Ectodermal cell (in vitro differentiated cells): Measurements from ENCODE around the gene CFAP20DC.
"Not testable (repeated sequence)": the region's sequence is repeated elsewhere in the genome, so short reads cannot be mapped to it uniquely, and the experiment has no call there.

Experiments
- H3K27ac ChIP-seq: 2 replicates; pipeline ENCODE4 v1.7.0; 2013; ENCODE audit warnings: mild to moderate bottlenecking, low read depth, low read length; ENCODE audit not compliant: insufficient read depth, poor library complexity, severe bottlenecking
- H3K27me3 ChIP-seq: 2 replicates; pipeline ENCODE4 v1.7.0; 2013; ENCODE audit warnings: mild to moderate bottlenecking, low read length; ENCODE audit not compliant: insufficient read depth, control insufficient read depth, poor library complexity, severe bottlenecking
- H3K36me3 ChIP-seq: one replicate; pipeline ENCODE4 v1.7.0; 2013; ENCODE audit warnings: low read length; ENCODE audit not compliant: control insufficient read depth, insufficient read depth
- H3K4me1 ChIP-seq: one replicate; pipeline ENCODE4 v1.7.0; 2013; ENCODE audit warnings: low read length; ENCODE audit not compliant: control insufficient read depth, insufficient read depth
- H3K4me3 ChIP-seq: 2 replicates; pipeline ENCODE4 v1.7.0; 2013; ENCODE audit warnings: low read depth, low read length, control low read depth; ENCODE audit not compliant: insufficient read depth
- H3K9me3 ChIP-seq: 2 replicates; pipeline ENCODE4 v1.7.0; 2013; ENCODE audit warnings: mild to moderate bottlenecking, low read length, moderate library complexity; ENCODE audit not compliant: control insufficient read depth
- WGBS, 2 experiments: methylation state at CpG; one replicate each; pipeline ENCODE4 v1.1.7; 2013; ENCODE audit warnings: missing lambda C conversion rate in 2 of 2; 5-methylcytosine and 5-hydroxymethylcytosine counted together

The CFAP20DC gene

GRCh38 chr3:58833491-58833890 is 216.3 kb downstream of the CFAP20DC start:
- Histone ChIP-seq H3K36me3 (no peaks in the 10 kb centered on the region), H3K9me3 (no peaks in the 10 kb centered on the region), H3K27me3 (no peaks in the 10 kb centered on the region), H3K27ac (no peak overlapping the region), H3K4me3 (no peak overlapping the region), H3K4me1 (no peaks in the 10 kb centered on the region)
- 87 to 92% methylated on average over 1 of the region's 1 CpG for WGBS, 2 experiments

DNA sequence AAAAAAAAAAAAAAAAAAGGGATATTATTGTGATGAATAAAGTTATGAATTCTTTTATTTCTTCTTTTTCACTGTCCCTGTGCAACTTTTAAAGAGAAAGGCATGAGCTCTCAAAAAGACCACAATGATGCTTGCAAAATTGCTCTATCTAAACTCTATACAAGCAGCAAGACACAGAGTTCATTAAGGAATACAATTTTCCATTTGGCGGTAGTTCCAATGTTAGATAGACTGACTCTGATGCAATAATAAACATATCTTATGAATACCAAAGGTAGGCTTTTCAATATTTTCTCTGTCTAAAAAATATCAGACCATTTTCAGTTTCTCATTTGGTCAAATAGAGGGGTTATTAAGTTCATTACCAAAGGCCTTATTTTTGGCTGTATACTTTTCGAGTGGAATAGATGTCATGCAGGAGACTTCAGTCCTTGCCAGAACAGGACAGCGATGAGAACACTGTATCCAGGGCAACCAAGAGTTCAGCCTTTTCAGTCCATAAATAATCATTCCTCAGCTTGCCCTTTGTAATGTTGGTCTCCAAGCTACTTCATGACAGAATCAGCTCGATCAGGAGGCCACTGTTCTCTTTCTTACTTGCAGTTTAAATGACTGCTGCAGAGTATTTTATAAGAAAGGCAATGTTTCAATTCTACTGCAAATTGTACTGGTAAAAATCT is 220.4 kb downstream of the CFAP20DC start:
- no peak overlapping the region for H3K27ac ChIP-seq
- no peaks in the 10 kb centered on the region for H3K36me3 ChIP-seq
- no peaks in the 10 kb centered on the region for H3K27me3 ChIP-seq
- WGBS, 2 experiments, result 86 to 92% methylated on average over 3 to 4 of the region's 4 CpGs
- no peaks in the 10 kb centered on the region for H3K9me3 ChIP-seq
- no peaks in the 10 kb centered on the region for H3K4me1 ChIP-seq
- H3K4me3 ChIP-seq, result no peak overlapping the region

- no peaks in the 10 kb centered on the region for H3K36me3 ChIP-seq
- H3K4me1 ChIP-seq, result no peaks in the 10 kb centered on the region
- H3K9me3 ChIP-seq, result no peaks in the 10 kb centered on the region
- H3K27ac ChIP-seq, result no peak overlapping the region
- no peak overlapping the region for H3K4me3 ChIP-seq
- WGBS, 2 experiments, result 73 to 100% methylated on average over 1 of the region's 1 CpG
- no peaks in the 10 kb centered on the region for H3K27me3 ChIP-seq
These were observed 225.0 kb downstream of the CFAP20DC start for GRCh38 chr3:58824777-58825176.

- no peaks in the 10 kb centered on the region for H3K27me3 ChIP-seq
- no peak overlapping the region for H3K27ac ChIP-seq
- H3K36me3 ChIP-seq, result no peaks in the 10 kb centered on the region
- H3K4me3 ChIP-seq, result no peak overlapping the region
- no peaks in the 10 kb centered on the region for H3K4me1 ChIP-seq
- 26 to 37% methylated on average over 7 of the region's 7 CpGs for WGBS, 2 experiments
- H3K9me3 ChIP-seq, result no peaks in the 10 kb centered on the region
These were observed 225.5 kb downstream of the CFAP20DC start for GRCh38 chr3:58824285-58824684.

DNA sequence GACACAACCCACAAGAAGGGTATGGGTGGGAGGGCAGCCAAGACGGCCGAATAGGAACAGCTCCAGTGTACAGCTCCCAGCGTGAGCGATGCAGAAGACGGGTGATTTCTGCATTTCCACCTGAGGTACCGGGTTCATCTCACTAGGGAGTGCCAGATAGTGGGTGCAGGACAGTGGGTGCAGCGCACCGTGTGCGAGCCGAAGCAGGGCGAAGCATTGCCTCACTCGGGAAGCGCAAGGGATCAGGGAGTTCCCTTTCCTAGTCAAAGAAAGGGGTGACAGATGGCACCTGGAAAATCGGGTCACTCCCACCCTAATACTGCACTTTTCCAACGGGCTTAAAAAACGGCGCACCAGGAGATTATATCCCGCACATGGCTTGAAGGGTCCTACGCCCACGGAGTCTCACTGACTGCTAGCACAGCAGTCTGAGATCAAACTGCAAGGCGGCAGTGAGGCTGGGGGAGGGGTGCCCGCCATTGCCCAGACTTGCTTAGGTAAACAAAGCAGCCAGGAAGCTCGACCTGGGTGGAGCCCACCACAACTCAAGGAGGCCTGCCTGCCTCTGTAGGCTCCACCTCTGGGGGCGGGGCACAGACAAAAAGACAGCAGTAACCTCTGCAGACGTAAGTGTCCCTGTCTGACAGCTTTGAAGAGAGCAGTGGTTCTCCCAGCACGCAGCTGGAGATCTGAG is 243.1 kb downstream of the CFAP20DC start:
- not testable (repeated sequence) for H3K27me3 ChIP-seq, H3K27ac ChIP-seq
- WGBS, 2 experiments, result 94 to 95% methylated on average over 25 to 26 of the region's 26 CpGs

GRCh38 chr3:58804914-58805313 is 244.9 kb downstream of the CFAP20DC start:
- no peaks in the 10 kb centered on the region for H3K36me3 ChIP-seq
- H3K9me3 ChIP-seq, result no peaks in the 10 kb centered on the region
- no peaks in the 10 kb centered on the region for H3K27me3 ChIP-seq
- WGBS, 2 experiments, result 97% methylated on average over 2 of the region's 2 CpGs
- H3K27ac ChIP-seq, result no peak overlapping the region
- no peak overlapping the region for H3K4me3 ChIP-seq
- H3K4me1 ChIP-seq, result no peaks in the 10 kb centered on the region

More for the DNA sequence above, 243.1 kb downstream of the CFAP20DC start:
- H3K4me1 ChIP-seq, H3K36me3 ChIP-seq, H3K9me3 ChIP-seq, H3K4me3 ChIP-seq: not testable (repeated sequence)

- no peak overlapping the region for H3K4me3 ChIP-seq
- H3K9me3 ChIP-seq, result no peaks in the 10 kb centered on the region
- H3K4me1 ChIP-seq, result no peaks in the 10 kb centered on the region
- WGBS, 2 experiments, result 89 to 93% methylated on average over 6 of the region's 6 CpGs
- no peak overlapping the region for H3K27ac ChIP-seq
- no peaks in the 10 kb centered on the region for H3K36me3 ChIP-seq
- H3K27me3 ChIP-seq, result no peaks in the 10 kb centered on the region
These were observed 248.3 kb downstream of the CFAP20DC start for GRCh38 chr3:58801541-58801940.

GRCh38 chr3:58800940-58801339 is 248.9 kb downstream of the CFAP20DC start:
- Histone ChIP-seq H3K9me3 (no peaks in the 10 kb centered on the region), H3K27ac (no peak overlapping the region), H3K36me3 (no peaks in the 10 kb centered on the region), H3K27me3 (no peaks in the 10 kb centered on the region), H3K4me3 (no peak overlapping the region), H3K4me1 (no peaks in the 10 kb centered on the region)
- WGBS, 2 experiments, result 90 to 93% methylated on average over 3 of the region's 3 CpGs

- Histone ChIP-seq H3K9me3 (no peaks in the 10 kb centered on the region), H3K4me3 (no peak overlapping the region), H3K27me3 (no peaks in the 10 kb centered on the region), H3K4me1 (no peaks in the 10 kb centered on the region), H3K36me3 (no peaks in the 10 kb centered on the region), H3K27ac (no peak overlapping the region)
- 90 to 92% methylated on average over 2 of the region's 2 CpGs for WGBS, 2 experiments
These were observed 249.8 kb downstream of the CFAP20DC start for GRCh38 chr3:58800032-58800431.

- H3K27me3 ChIP-seq, result no peaks in the 10 kb centered on the region
- H3K27ac ChIP-seq, result no peak overlapping the region
- no peak overlapping the region for H3K4me3 ChIP-seq
- no peaks in the 10 kb centered on the region for H3K36me3 ChIP-seq
- no peaks in the 10 kb centered on the region for H3K9me3 ChIP-seq
- WGBS, 2 experiments, result 93 to 95% methylated on average over 2 of the region's 3 CpGs
- H3K4me1 ChIP-seq, result no peaks in the 10 kb centered on the region
These were observed 250.6 kb downstream of the CFAP20DC start for GRCh38 chr3:58799271-58799670.
